ENCODE measurements around the gene PLXNB2.

Gene PLXNB2

GRCh38 chr22:50261615-50262459 lies 45.6 kb downstream of the PLXNB2 start, which contains the start of gene MAPK12:
TSS of gene MAPK12 (minus strand) at chr22:50261683. CDS start at chr22:50261509, 174 bp downstream.
- no peak for FAIRE-seq

- no peak for FAIRE-seq
Measured at GRCh38 chr22:50260801-50261614, 46.4 kb downstream of the PLXNB2 start.

- FAIRE-seq, result no peak
Measured at GRCh38 chr22:50260434-50260800, 47.0 kb downstream of the PLXNB2 start.

- FAIRE-seq, result no peak
Measured at GRCh38 chr22:50259302-50259701, 48.1 kb downstream of the PLXNB2 start.

GRCh38 chr22:50258361-50259292 lies 48.8 kb downstream of the PLXNB2 start:
- FAIRE-seq, result no peak

GRCh38 chr22:50257451-50258360 lies 49.7 kb downstream of the PLXNB2 start:
- no peak for FAIRE-seq

GRCh38 chr22:50257041-50257440 lies 50.4 kb downstream of the PLXNB2 start:
- no peak for FAIRE-seq

- FAIRE-seq, result no peak
Measured at GRCh38 chr22:50256258-50256862, 51.1 kb downstream of the PLXNB2 start.

GRCh38 chr22:50255607-50256006 lies 51.8 kb downstream of the PLXNB2 start:
- FAIRE-seq, result no peak

- no peak for FAIRE-seq
Measured at GRCh38 chr22:50255099-50255498, 52.3 kb downstream of the PLXNB2 start.

GRCh38 chr22:50253941-50254340 lies 53.5 kb downstream of the PLXNB2 start:
- FAIRE-seq, result no peak

GRCh38 chr22:50253046-50253915 lies 54.2 kb downstream of the PLXNB2 start:
- FAIRE-seq, result no peak

GRCh38 chr22:50252082-50253045 lies 55.1 kb downstream of the PLXNB2 start:
- no peak for FAIRE-seq

GRCh38 chr22:50251477-50252081 lies 55.9 kb downstream of the PLXNB2 start:
- FAIRE-seq, result no peak

GRCh38 chr22:50250555-50251476 lies 56.6 kb downstream of the PLXNB2 start, which contains the start of gene HDAC10:
TSS of gene HDAC10 (minus strand) at chr22:50251265. CDS start at chr22:50251032, 233 bp downstream.
- FAIRE-seq, result no peak

- no peak for FAIRE-seq
Measured at GRCh38 chr22:50250249-50250554, 57.2 kb downstream of the PLXNB2 start.
